Measurements from ENCODE around the gene CADPS.
"Not testable (repeated sequence)": the region's sequence is repeated elsewhere in the genome, so short reads cannot be mapped to it uniquely, and the experiment has no call there.

The CADPS gene

GRCh38 chr3:62585861-62586260 lies 289.4 kb downstream of the CADPS start:
- no peak for DNase-seq

- no peak for DNase-seq
These were observed 290.6 kb downstream of the CADPS start for GRCh38 chr3:62584636-62585035.

- DNase-seq: no peak
These were observed 292.6 kb downstream of the CADPS start for GRCh38 chr3:62582495-62583172.

DNA sequence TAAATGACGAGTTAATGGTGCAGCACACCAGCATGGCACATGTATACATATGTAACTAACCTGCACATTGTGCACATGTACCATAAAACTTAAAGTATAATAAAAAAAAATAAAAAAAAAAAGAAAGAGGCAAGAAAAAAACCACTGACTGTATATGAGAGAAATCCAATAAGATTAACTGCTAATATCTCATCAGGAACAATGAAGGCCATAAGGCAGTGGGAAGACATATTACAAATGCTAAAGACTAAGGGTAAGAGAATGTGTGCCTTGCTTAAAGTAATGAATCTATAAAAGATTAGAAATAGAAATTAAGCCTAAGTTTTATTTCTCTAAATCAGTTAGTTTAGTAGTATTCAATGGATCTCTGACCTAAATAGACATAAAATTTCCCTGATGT lies 294.7 kb downstream of the CADPS start:
- not testable (repeated sequence) for DNase-seq

- no peak for DNase-seq
These were observed 298.1 kb downstream of the CADPS start for GRCh38 chr3:62577153-62577552.

DNA sequence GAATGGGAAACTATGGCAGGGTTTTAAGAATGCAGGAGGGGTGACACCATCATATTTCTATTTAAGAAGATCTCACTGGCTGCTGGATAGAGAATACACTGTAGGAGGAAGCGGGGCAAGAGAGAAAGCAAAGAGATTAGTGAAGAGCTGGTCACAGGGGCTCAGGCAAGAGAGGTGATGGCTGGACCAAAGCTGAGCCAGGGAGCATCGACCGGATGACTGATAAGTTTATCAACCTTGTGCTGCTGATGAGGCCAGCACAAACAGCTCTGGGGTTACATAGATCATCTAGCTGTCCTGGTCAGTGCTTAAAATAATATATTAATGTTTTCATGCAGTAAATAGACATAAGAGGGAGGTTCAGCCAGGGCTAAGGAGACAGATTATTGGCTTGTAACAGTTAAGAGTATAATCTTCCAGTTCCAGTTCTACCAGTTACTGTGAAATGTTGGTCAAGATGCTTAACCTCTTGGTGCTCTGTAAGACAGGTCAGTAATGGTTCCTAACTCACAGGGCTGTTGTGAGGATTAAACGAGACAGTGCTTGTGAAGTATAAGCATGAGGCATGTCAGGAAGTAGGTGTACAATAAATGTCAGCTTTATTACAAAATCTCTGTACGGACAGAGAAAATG lies 300.8 kb downstream of the CADPS start:
- DNase-seq: no peak

DNA sequence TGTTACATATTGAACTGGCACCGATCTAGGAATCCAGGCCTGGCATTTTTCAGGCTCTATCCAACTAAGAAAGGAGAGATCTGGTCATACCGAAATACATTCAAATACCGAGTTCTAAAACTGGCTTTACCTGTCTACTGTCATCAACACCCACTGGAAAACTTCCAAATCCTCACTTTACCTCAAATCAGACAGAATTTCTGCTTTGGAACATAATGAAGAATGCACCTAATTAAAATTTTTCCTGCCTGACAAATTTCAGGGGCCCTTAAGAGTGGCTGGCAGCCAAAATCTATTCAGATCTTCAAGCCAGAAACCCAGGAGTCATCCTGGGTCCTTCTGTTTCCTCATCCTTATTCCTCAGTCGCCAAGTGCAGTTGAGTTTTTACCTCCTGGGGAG lies 303.3 kb downstream of the CADPS start:
- no peak for DNase-seq

GRCh38 chr3:62570888-62571287 lies 304.3 kb downstream of the CADPS start:
- DNase-seq: no peak

GRCh38 chr3:62569609-62570008 lies 305.6 kb downstream of the CADPS start:
- no peak for DNase-seq

DNA sequence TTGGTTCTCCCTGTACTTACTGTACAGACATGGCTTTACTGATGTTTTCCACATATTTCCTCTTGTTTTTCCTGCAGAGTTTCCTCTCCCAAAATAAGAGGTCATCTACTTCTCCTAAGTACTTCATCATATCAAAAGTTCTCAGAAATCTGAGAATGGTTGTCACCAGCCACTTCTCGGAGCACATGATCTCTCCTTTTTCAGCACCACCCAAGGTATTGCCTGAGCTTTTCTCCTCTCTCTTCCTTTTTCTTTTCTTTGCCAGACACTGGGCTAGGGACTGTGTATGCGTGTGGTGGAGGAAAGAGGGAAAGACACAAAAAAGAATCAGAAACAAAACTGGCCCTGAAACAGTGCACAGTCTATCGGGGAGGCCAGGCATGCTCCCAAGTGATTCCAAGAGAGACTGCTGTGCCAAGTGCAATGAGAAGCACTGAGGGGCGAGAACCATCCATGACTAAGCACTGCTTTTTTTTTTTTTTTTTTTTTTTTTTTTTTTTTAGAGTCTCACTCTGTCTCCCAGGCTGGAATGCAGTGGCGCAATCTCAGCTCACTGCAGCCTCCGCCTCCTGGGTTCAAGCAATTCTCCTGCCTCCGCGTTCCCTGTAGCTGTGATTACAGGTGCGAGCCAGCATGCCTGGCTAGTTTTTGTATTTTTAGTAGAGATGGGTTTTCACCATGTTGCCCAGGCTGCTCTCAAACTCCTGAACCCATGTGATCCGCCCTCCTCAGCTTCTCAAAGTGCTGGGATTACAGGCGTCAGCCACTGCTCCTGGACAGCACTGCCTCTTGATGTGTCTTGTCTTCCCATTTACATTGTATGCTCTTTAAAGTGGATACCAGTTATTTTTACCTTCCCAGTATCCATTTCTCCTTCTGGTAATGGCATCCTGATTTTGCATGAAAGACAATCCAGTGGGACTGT lies 307.9 kb downstream of the CADPS start:
- DNase-seq: no peak

- no peak for DNase-seq
These were observed 309.1 kb downstream of the CADPS start for GRCh38 chr3:62566022-62566557.

DNA sequence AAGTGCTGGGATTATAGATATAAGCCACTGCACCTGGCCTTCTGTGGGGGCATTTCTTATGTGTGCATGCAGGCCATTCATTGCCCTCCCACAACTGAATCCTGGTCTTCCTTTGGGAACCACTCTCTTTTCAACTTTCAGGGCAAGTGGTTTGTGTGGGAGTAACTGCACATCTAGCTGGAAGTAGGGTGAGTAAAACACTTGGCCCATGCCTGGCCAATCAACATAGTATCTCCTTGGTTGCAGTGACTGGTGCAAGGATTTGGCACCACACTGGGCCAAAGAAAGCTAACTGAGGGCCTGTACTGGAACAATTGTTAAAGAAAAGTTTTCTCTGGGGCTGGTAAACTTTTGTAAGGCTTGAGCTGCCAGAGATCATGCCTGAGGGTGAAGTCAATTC lies 312.6 kb downstream of the CADPS start:
- DNase-seq: no peak

GRCh38 chr3:62562017-62562416 lies 313.2 kb downstream of the CADPS start:
- no peak for DNase-seq

GRCh38 chr3:62559831-62560445 lies 315.3 kb downstream of the CADPS start:
- DNase-seq: no peak

- DNase-seq: no peak
These were observed 316.6 kb downstream of the CADPS start for GRCh38 chr3:62558549-62559112.

DNA sequence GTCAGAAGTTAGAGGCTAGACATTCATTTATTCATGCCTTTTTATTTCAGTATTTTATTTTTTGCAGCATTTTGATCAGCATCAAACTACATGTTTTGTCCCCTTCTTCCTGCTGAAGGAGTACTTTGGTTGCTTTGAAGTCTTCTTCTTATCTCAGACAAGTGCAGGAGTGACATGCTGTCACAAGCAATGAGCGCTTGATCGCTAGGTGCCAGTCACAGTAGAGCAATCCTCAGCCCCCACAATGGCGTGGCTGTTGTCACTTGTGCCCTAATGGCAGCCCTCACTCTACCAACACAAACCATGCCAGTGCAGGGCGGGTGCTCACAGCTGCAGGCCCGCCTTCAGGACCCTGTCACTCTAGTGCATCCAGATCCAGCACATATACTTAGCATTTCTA lies 317.2 kb downstream of the CADPS start:
- DNase-seq: no peak

GRCh38 chr3:62557450-62557849 lies 317.8 kb downstream of the CADPS start:
- DNase-seq: no peak

DNA sequence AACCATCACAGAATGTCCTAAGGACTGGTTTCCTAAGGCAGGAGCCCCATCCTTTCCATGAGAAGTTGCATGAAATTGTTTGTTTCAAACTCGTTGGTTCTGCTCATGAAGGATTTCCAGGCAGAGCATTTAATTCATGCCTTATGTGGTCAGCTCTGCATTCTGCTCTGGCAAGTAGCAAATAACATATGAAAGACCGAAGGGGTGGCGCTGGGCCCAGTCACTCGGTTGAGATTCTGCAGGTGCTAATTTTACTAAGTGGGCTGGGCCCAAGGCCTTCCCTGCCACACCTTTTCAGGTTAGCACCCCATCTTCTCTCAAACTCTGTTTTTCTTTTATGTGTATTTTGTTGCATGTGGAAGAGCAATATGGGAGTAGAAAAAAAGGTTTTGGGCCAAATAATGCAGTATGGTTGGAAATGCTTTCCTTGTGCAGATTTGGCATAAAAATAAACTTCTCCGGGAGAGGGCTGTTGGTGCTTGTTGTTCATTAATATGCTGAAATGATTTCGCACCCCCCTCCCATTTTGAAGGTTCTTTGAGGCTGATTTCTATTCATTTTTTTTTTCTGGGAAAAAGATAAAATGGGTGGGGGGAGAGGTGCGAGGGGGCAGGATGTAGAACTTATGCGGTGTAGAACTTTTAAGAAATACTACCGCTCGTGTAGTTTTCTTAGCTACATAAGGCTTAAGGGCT lies 318.9 kb downstream of the CADPS start:
- DNase-seq: no peak

DNA sequence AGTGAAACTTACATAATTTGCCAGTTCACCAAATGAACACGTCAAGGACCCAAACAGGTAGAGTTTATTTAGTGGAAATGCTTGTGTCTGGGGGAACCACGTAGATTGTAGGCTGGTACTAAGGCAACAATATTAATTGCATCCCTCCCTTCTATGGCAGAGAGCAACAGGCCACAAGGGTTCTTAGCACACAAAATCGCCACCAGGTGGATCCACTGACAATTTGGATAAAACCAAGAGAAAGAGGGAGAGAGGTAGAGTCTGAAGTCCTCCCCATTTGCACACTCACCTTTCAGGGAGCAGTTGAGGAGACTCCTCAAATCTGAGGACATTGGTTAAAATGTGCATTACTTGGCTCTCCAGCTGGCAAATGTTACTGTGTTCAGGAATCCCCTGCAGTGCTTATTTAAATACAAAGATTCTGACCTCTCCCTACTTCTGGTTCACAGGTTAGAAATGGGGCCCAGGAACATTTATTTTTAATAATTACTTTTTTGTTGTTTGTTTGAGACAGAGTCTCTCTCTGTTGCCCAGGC lies 320.9 kb downstream of the CADPS start:
- no peak for DNase-seq

DNA sequence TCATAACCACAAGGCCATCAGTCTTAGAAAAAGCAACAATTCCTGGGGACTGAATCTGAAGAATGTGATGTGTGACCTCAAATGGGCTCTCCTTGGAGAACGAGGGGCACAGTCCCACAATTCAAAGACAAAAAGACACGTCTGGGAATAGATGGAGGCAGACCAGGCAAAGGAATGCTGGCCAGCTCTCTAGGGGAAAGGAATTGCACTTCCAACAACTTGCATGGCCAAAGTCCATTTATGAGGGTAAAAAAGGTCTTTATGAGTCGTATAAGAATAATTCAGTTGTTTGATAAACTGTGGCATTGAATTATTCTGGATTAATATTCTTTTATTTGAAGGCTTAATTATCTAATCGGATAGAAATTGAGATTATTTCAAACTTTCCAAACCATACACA lies 321.4 kb downstream of the CADPS start:
- no peak for DNase-seq

- DNase-seq: no peak
These were observed 323.7 kb downstream of the CADPS start for GRCh38 chr3:62551556-62551955.

DNA sequence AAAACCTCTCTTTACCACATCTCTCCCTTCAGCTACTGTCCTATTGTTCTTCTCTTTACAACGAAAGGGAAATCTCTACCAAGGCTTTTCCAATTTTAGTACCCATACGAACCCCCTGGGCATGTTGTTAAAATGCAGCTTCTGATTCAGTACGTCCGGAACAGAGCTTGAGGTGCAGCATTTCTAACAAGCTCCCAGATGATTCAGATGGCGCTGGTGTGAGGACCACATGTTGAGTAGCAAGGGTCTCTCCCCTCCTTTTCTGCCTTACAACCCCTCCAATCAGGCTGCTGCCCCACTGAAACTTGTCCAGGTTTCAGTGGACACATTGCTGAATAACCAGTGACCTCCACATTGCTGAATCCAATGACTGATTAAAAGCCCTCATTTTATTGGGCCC lies 324.8 kb downstream of the CADPS start:
- no peak for DNase-seq

All from stimulated activated CD4-positive, alpha-beta T cell treated with anti-CD3 and anti-CD28 coated beads, Interleukin-1b, Interleukin-23, amount 100 ng/mL, for 48 hours (primary cell).